ENCODE measurements around the gene PLPPR5. TPM values are rescaled to one million over a fixed set of nuclear protein-coding genes. Genes with fewer than 3 reads are reported as not detected.

PLPPR5 gene
- total and polyA plus RNA-seq, 2 of the 8 experiments (the other 6 are each of a cell fraction or from before 2014, with no cell fraction given) = 1.9 to 5.6 TPM

- TF ChIP-seq CHD7 (IDR thresholded peaks at IDR 0.05; ENCODE audit: insufficient replicate concordance, low read length) (no peak), HDAC2 (IDR thresholded peaks at IDR 0.05; ENCODE audit: borderline replicate concordance in 1 of 2, low read depth in 2 of 2, low read length in 2 of 2) (no peak), KDM5A (IDR thresholded peaks at IDR 0.05; ENCODE audit: low read length) (no peak), RFX5 (IDR thresholded peaks at IDR 0.05; ENCODE audit: borderline replicate concordance, low read depth, low read length) (no peak), EZH2 (IDR thresholded peaks at IDR 0.05; ENCODE audit: low read depth, low read length, severe bottlenecking) (no peak), HDAC6 (IDR thresholded peaks at IDR 0.05; ENCODE audit: low read depth, low read length) (no peak), POLR2AphosphoS5 (IDR thresholded peaks at IDR 0.05; ENCODE audit: low read depth, low read length) (no peak), CEBPB (IDR thresholded peaks at IDR 0.05; ENCODE audit: low read depth, low read length) (no peak), SAP30 (IDR thresholded peaks at IDR 0.05; ENCODE audit: insufficient read depth, insufficient replicate concordance, low read length) (no peak), GTF2F1 (IDR thresholded peaks at IDR 0.05; ENCODE audit: borderline replicate concordance, low read depth, low read length) (no peak)
Measured at GRCh38 chr1:98962156-98962555, 42.5 kb downstream of the PLPPR5 start (continued).
